NCI-H2196 (cell line): Measurements from ENCODE around the gene GRIK4.
"Not testable (repeated sequence)": the region's sequence is repeated elsewhere in the genome, so short reads cannot be mapped to it uniquely, and the experiment has no call there.

Experiments used
- DNase-seq: peaks from one replicate; lab custom pipeline; 2025; ENCODE audit not compliant: unreplicated experiment; lab: John Stamatoyannopoulos, UW

Gene GRIK4

GRCh38 chr11:120601536-120601935, 90.0 kb downstream of the GRIK4 start:
- DNase-seq: no peak

- no peak for DNase-seq
Measured at GRCh38 chr11:120603071-120603470, 91.5 kb downstream of the GRIK4 start.

GRCh38 chr11:120605469-120605868, 93.9 kb downstream of the GRIK4 start:
- DNase-seq: no peak

- DNase-seq: no peak
Measured at GRCh38 chr11:120606211-120607010, 94.9 kb downstream of the GRIK4 start.

GRCh38 chr11:120608061-120608460, 96.5 kb downstream of the GRIK4 start:
- no peak for DNase-seq

- no peak for DNase-seq
Measured at GRCh38 chr11:120608760-120609211, 97.2 kb downstream of the GRIK4 start.

- no peak for DNase-seq
Measured at GRCh38 chr11:120610111-120610510, 98.6 kb downstream of the GRIK4 start.

- DNase-seq: no peak
Measured at GRCh38 chr11:120611581-120611980, 100.0 kb downstream of the GRIK4 start.

GRCh38 chr11:120612513-120613263, 101.1 kb downstream of the GRIK4 start:
- DNase-seq: no peak

GRCh38 chr11:120613264-120614226, 102.0 kb downstream of the GRIK4 start:
- no peak for DNase-seq

- DNase-seq: no peak
Measured at GRCh38 chr11:120615391-120615790, 103.8 kb downstream of the GRIK4 start.

- DNase-seq: no peak
Measured at GRCh38 chr11:120618399-120618798, 106.9 kb downstream of the GRIK4 start.

- DNase-seq: no peak
Measured at GRCh38 chr11:120622189-120622875, 110.8 kb downstream of the GRIK4 start.

- not testable (repeated sequence) for DNase-seq
Measured at GRCh38 chr11:120624992-120625391, 113.4 kb downstream of the GRIK4 start.

GRCh38 chr11:120625565-120625964, 114.0 kb downstream of the GRIK4 start:
- no peak for DNase-seq

- no peak for DNase-seq
Measured at GRCh38 chr11:120626791-120627190, 115.2 kb downstream of the GRIK4 start.

- no peak for DNase-seq
Measured at GRCh38 chr11:120627327-120628163, 116.0 kb downstream of the GRIK4 start.

GRCh38 chr11:120629407-120630080, 118.0 kb downstream of the GRIK4 start:
- DNase-seq: no peak

GRCh38 chr11:120630122-120630521, 118.6 kb downstream of the GRIK4 start:
- DNase-seq: no peak
